NCI-H2227 treated with DMSO at 0.1 percent for 48 hours (cell line): ENCODE measurements around the gene GBX2.

Experiments used
- DNase-seq: peaks from one replicate; lab custom pipeline; 2025; lab: John Stamatoyannopoulos, UW

The GBX2 gene

DNA sequence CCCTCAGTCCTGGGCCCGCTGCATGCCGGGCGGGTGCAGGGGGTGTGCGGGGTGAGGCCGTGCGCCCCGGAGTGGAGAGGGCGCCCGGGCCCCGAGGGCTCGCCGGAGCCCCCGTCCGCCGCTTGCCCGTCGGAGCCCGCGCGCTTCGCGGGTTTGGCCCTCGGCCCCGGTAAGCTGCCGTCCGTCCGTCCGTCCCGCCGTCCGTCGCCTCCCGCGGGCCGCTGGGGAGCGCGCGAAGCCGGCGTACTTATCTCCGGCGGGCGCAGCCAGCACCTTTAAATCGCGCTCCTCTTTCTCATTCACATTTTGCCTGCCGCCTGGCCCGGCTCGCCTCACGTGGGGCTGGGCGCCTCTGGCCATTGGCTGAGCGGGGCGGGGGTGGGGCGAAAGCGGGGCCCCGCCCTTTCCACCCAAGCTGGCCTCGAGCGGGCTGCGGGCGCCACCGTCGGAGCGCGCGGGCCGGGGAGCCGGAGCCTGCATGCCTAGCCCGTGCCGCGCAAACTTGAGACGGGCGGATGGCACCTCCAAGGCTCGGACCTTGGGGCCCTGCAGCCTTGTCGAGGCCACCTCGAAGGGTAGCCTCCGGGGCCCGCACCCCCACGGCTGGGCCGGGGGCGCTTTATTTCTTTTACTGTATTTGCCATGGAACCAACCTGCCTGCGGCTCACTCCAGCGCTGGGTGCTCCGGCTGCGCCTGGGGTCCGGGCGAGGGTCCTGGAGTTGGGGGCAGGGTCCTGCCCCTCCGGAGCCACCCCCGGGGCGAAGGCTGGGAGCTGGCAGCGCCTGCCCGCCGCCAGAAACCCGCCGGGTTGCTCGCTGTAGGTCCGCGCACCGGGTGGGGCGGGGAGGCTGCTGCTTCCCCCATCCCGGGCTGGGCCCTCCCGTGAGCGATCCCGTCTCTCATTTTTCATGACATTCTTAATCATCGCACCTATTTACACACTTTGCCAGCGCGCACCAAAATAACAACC is at the start of gene GBX2:
Gene GBX2, minus strand, starts transcription at position 277 of the 971 bp plus-strand sequence. CDS start 415 bp downstream, outside the sequence.
- DNase-seq: peak; percentile 71

DNA sequence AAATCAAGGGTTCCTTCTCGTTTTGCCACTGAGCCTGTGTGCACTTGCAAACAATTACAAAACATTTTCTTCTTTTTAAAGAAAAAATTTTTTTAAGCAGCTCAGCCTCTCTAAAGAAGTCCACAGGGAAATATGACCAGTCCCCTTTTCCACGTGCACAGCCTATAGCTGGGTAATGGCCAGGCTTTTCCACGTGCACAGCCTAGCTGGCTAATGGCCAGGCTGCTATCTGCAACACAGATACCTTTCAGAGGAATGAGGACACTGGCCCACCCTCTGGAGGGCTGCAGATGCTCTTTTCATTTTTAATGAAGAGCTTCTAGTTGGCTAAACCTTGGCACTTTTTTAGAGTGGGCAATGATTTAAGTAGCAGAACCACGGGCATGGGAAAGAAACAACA is 49.7 kb upstream of the GBX2 start:
- DNase-seq: no peak

DNA sequence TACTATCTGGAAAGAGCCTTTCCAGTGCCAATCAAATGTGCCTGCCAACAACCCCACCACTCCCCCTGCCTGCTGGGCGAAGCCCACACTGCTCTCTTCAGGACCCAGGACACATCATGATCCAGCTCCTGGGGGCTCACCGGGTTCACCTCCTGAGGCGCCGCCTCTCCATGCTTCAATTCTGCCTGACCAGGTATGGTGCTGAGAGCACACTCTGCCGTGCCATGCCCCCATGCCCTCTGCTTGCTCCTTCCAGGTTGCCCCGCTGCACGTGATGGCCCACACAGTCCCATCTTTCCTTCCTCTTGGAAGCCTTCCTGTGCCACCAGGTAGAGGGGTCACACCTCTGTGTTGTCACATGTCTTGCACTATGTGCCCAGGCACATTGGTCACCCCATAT is 48.5 kb upstream of the GBX2 start:
- DNase-seq: no peak

DNA sequence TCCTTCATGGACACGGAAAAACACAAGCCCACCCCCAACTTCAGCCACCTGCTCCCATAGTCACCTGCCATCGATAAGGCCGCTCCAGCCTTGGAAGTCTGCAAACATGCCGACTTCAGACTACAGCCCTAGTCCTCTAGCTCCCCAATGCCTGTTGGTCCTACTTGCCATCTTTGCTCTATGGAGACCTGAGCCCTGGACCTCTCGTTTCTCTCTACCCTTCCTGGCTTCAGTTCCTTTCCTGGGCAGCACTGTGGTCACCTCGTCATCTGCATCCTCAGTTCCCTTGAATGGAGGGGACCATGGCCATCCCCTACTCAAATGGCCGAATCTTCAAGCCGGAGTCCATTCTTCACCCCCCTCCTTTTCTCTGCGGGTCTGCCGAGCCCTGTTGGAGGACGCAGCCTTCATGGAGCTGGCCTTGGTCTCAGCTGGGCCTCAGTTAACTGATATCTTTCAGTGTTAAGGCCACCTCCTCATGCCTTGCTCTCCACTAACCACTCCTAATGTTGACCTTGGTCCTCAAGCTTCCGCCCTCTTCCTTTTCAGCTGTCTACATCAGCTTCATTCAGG is 47.7 kb upstream of the GBX2 start:
- no peak for DNase-seq

DNA sequence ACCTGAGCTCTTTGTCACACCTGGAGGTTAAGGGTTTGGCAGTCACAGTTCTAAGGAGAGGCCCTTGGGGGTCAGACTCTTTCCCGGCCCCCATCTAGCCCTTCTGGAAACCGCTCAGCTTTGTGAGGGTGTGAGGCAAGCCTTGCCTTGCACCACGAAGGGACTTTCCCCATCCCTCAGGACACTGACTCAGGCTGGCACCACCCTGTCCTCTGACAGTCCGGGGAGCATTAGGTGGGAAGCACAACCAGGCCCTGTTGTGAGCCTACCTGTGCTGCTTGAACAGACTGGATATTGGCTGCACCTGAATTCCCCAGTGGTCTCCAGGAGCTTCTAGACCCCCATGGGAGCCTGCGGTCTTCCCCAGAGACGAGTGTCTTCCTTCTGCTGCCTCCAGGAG is 47.0 kb upstream of the GBX2 start:
- DNase-seq: no peak

DNA sequence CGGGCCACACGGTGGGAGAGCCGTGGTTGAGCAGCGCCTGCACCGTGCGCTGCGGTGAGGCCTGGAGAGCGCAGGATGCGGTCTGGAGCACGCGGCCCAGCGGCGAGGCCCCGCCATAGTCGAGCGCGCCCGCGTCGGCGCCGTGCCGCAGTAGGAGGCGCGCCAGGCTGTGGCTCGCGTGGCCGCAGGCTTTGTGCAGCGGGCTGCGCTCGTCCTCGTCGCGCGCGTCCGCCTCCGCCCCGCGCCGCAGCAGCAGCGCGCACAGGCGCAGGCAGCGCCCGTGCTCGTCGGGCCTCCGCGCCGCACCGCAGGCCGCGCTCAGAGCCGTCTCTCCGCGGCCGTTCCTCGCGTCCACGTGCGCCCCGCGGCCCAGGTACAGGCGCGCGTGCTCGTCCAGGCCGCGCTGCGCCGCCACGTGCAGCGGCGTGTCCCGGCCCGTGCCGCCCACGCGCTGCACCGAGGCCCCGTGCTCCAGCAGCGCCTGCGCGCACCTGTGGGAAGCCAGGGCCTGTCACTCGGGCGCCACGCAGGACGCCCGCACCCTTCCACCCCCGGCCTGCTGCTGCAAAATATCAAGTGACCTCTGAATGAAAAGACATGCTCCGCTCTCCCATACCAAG is 46.3 kb upstream of the GBX2 start:
- DNase-seq: no peak

DNA sequence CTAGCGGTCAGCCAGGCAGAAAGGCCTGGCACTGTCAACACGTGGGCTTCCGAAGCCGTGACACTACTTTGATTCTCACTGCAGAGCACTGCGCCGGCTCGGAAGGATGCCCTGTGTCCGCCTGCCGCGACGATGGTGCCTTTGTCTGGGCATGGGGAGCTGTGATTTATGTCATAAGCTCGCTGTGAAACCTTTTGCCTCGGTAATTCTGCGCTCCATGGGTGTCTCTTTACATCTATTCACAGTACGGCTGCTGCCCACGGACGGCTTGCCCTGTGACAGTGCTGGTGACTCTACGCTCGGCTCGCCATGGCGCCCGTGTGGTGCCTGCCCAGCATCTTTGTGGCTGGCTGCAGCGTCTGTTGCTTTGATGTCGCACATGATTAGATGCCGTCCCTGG is 43.1 kb upstream of the GBX2 start:
- DNase-seq: no peak

DNA sequence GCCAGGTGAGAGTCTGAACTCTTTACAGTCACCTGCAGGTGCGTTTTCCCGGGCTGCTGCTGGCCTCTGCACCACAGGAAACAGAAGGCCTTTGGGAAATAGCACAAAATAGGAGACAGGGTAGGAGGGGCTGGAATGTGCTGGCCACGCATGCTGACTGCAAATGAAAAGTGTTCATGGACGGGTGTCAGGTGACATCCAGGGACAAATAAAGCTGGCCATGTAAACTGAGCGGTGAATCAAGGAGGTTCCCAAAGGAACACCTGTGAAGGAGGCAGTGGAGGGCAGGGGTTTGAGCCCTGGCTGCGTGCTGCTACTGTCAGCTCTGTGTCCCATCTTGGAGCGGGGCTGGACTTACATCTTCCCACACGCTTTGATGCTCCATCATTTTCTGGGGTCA is 42.4 kb upstream of the GBX2 start:
- no peak for DNase-seq

DNA sequence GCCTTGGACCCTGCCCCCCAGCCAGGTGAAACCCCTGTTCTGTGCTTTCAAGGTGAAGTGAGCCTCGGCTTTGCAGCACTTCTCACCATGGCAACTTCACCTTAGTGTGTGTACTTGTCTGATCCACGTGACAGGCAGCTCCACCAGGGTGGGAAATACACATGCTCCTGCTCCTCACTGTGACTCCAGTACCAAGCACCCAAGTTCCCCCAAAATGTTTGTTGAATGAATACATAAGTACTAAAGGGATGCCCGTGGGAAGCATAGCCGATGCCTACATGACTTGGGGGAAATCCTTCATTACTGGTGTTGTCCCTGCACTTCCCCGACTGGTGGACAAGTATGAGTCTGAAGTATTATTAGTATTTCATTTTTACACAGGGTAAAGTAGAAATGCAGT is 41.8 kb upstream of the GBX2 start:
- DNase-seq: no peak

DNA sequence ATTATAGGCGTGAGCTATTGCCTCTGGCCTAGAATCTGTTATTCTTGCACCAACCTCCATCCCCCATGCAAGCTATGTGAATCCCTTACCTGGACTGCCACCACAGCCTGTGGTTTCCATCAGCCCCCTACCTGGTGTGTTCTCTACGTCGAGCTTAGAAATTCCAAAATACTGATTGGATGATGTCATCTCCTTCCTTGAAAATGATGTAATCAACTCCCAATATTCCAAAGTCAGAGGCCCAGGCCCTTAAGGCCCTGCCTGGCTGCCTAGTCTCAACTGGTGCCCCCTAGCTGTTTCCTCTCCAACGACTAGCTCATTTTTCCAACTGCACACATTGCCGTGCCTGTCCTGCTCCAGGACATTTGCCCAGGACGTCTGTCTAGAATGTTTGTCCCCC is 41.3 kb upstream of the GBX2 start:
- DNase-seq: no peak

DNA sequence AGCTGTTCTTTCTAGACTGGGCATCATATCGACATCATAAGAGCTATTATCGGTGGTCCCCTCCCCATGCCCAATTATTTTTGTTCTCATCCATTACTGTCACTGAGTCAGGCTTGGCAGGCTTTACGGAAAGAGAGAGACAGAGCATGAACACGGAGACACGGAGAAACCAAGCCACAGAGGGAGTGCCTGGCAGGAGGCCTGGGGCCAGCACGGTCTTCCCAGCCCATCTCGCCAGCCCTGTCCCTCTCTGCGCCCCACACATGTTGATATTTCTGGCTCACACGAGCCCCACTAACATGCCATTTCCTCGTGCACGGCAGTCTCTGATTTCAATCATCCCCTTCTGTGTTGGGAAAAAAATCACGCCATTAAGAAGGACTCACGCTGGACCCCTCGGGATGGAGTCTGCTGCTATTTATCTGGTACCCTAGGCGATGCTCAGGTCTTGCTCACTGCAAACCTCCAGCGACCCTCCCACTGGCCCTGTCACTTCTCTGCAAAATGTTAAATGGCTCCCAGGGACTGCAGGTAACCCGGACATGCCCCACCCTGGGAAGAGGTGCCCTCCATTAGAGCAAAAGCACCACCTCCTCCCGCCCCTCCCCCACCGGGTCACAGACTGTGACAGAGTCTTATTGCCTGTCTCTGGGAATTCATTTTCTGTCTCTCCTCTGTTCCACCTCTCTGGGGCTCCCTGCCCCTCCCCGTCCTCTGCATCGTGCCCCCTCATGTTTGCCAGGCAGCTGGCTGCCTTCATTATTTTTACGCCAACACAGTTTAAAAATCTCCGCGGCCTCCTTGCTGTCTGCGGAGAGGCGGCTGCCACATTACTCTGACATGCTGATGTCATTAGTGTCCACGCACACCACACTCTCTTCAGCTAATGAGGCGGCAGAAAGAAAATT is 40.1 kb upstream of the GBX2 start:
- no peak for DNase-seq

DNA sequence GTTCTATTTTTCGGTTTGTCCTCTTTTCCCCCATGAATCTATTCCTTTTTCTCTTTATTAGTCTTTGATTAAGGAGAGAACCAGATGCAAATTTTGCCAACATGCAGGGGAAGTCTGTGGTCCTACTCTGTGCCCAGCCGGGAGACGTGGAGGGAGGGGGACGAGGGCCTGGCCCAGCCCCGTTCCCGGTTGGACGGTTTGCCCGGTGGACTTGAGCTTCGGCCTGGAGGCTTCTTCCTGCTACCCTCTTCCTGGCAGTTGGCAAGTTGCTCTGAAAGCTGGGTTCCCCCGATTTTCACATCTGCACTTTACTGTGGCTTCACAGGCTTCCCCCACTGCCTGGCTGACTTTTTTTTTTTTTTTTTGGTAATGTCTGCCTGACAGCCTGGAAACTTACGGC is 39.3 kb upstream of the GBX2 start:
- no peak for DNase-seq

DNA sequence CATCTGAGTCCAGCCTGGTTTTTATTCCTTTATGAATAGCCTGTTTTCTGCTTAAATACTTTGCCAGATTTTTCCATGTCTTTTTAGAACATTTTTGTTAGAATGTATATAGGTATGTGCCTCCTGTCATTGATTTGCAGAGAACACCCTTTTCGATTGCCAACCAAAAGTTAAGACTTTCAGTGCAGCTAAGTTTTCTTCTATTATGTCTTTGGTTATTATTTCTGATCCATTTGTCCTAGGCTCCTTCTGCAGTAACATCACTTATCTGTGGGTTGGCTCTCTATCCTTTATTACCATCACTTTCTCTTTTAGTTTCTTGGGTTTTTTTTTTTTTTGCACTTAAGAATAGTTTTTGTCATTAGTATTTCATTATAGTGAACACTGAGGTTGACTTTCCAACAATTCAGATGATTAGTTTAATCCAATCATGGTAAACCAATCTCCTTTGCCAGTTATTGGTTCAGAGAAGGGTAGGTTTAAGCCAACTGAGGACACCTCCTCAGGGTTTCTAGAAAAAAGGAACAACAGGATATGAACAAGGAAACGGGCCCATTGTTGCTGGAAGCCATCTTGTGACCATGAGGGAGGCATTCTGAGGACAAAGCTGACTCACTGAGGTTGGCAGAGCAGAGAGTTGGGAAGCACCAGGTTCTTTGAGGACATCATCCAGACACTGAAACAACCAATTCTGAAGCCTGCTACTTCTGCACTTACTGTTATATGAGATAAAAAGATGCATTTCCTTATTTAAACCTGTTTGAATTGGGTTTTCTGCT is 37.9 kb upstream of the GBX2 start:
- no peak for DNase-seq

DNA sequence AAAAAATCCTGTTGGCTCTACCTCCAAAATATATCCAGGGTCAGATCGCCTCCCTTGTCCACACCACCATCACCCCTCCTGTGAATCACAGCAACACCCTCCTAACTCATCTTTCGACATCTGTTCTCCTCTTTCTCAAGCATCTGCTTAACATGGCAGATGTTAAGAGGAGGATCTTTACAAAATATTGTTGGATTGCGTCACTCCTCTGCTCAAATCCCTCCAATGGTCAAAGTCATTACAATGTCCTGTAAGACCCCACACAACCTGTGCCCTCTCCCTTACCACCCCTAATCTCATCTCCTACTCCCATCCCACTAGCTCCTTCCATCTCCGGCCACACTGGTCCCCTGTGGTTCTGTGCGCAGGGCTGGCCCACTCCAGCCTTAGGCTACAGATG is 36.8 kb upstream of the GBX2 start:
- DNase-seq: no peak

DNA sequence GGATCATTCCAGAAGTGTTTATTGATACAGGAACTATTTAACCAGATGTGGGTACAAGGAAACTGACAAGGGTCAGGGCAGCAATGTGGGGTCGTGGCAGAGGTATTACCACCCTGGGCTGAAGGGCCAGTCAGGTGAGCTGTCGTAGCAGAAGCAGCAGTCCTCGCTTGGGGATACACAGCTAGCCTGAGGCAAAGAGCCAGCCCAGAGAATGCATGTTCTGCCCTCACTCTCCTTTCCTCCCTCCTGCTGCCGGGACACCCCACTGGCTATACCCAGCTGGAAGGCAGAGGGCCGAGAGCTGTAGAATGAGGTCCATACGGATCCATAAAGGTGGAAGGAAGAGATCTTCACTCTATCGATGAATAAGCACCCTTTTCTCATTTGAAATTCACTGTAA is 32.2 kb upstream of the GBX2 start:
- DNase-seq: no peak

DNA sequence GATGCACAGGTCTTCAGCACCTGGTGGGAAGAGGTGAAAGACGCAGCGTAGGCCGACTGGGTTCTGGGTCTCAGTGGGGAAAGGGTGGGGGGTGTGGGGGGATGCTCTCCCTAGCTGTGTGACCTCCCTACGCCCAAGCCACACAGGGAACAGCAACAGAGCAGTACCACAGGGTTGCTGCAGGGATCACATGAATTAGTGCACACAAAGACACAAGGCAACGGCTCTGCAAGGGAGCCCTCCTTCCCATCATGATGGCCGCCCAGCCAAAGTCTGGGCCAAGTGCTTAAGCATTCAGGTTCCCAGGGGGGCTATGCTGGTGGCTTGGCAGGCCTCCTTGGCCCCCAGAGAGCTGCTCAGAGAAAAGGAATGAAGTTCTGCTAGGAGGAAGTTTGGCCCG is 28.2 kb upstream of the GBX2 start:
- DNase-seq: no peak

DNA sequence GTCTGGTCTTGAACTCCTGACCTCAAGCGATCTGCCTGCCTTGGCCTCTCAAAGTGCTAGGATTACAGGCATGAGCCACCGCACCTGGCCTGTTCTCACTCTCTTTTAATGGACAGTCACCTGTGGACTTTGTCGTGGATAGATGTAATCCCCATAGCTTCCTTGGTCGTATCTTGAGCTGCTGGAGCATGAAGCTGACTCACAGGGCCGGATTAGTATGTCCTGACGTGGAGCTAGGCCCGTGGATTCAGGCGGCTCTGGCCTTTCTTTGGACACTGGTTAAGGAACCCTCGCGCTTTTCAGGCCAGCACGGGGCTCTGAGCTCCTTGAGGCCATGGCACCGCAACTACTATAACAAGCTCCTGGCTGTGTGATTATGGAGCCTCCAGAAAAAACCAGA is 27.5 kb upstream of the GBX2 start:
- DNase-seq: no peak

DNA sequence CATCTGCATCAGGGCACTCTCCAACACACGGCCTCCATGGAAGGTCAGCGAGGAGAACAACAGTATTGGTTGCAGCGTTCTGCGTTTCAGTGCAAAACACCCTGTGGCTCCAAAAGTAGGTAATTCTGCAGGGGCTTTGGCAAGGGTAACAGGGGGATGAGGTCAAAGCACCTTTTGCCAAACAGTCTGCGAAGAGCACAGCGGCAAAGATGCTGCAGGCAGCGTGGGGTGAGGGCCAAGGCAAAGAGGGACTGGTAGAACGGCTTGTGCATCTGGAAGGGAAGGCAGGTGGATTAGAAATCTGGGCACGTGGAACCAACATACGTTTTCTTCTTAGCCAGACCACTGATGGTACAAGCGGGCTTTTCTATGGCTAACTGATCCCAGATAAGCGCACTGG is 26.6 kb upstream of the GBX2 start:
- DNase-seq: no peak

DNA sequence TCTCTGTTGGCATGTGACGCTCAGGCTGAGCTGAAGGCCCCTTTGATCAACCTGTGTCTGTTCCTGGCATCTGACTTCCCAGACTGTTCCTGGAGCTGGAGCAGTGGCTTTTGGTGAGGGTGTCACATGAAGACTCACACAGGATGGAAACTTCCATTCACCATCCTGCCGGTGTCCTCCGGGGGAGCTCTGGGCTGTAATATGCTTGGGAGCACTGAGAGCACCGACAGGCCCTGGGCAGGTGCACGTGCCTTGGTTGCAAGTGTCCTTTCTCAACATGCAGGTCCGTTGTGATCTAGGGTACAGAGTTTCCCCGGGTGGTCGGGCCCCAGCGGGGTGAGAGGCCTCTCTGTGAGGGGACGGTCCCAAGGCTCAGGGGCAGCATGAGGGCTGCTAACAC is 24.8 kb upstream of the GBX2 start:
- no peak for DNase-seq

DNA sequence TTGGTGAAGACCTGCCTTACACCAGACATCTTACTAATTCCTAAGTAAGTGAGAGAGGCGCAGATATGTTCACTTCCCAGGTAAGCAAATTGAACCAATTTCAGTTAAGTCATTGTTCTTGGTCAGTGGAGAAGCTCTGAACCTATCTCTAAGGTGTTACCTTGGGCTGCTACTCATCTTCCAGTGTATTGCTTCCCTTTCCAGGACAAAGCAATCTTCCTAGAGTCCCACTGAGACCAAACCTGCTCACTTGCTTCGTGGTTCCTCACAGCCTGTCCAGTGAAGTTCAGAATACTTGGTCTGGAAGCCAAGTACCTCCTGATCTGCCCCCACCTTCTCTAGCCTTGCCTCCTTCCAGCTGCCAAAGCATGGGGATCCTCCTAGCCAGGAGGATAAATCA is 22.5 kb upstream of the GBX2 start:
- DNase-seq: no peak

DNA sequence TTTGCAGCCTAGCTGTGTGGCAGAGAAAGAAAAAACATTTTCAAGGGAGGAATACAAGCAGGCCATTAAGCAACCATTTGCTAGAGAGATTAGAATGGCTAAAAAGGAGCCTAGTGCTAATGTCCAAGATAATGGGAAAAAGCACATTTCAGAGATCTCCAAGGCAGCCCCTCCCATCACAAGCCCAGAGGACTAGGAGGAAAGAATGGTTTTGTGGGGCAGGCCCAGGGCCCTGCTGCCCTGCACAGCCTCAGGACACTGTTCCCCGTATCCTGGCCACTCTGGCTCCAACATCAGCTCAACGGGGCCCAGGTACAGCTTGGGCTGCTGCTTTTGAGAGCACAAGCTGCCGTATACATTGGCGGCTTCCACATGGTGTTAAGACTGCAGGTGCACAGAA is 16.5 kb upstream of the GBX2 start:
- DNase-seq: no peak
